HG02852 (cell line): ENCODE results near the gene DMKN.

Experiments used
- ATAC-seq: cut with Tn5 transposase; IDR thresholded peaks from one replicate; pipeline ENCODE4 v1.9.1; 2021; ENCODE audit warnings: mild to moderate bottlenecking, moderate library complexity; ENCODE audit not compliant: unreplicated experiment

DMKN gene

DNA sequence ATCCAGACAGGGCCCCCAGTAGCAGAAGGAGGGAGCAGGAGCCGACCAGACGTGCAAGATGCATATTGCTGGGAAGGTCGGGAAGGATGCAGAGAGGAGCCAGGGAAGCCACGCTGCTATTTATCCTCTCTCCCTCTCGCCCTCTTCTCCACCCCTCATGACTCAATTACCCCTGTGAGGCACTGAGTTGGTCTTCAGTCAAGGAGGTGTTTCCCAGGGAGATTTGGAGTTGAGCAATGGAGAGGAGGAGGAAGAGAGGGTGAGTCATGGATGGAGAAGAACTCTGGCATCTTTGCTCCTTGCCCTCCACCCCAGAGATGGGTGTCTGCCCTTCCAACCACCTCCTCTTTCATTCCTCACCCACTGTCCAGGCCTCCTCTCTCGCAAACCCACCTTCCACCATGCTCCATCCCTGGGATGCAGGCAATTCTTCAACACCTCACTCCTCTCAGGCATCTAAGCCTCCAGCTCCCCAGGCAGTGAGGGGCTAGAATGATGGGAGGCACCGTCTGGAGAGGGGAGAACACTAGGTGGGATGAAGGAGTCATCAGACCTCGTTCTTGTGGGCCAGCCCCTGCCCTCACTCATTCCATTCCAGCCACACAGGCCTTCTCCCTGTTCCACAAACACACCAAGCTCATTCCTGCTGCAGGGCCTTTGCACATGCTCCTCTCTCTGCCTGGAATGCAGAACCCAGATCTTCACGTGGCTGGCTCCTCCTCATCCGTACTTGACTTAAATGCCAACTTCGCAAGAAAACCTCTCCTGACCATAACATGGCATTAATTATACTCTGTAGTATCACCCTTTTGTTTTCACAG lies 15.0 kb upstream of the DMKN start, which contains the start of gene SBSN:
Gene SBSN (minus strand): TSS at position 94 of the 821 bp plus-strand sequence. CDS start 30 bp downstream, at position 64.
- no peak for ATAC-seq

DNA sequence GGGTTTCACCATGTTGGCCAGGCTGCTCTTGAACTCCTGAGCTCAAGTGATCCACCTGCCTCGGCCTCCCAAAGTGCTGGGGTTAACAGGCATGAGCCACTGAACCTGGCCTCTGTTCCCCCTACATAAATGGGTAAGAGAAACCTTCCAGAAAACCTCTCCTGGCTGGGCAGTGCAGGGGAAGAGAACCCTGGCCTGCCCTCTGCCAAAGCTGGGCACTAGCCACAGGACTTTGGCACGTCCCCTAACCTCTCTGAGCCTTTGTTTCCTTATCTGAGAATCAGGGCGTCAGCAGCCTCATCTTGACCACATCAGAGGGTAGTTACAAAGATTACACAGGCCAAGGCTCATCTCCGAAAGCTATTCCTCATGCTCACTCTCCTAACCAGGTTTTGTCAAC lies 12.4 kb upstream of the DMKN start:
- no peak for ATAC-seq

DNA sequence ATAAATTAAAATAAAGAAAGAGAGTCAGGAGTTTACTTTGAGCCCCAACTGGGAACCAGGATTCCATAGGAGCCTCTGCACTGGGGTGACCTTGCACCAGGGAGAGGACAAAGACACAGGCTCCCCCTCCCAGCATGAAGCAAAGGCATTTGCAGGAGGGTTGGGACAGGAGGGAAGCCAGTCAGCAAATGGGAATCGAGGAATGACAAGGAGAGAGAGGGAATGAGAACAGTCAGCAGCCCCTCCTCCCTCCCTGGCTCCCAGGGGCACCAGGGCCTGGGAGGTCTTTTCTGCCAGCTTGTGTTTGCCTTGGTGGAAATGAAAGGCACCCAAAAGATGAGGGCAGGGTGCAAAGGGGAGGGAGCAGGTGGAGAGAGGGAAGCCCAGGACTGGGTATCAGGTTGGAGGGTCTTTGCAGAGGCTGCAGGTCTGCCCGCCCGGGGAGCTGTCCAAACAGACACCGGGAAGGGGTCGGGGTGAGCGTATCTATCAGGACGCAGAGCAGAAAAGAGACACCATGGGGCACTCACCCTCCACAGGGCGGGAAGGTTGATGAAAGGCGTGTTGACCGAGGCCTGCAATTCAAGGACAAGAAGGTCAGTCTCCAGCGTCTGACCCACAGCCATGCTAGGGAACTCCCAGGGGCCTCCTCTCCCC lies 10.9 kb upstream of the DMKN start:
- no peak for ATAC-seq

DNA sequence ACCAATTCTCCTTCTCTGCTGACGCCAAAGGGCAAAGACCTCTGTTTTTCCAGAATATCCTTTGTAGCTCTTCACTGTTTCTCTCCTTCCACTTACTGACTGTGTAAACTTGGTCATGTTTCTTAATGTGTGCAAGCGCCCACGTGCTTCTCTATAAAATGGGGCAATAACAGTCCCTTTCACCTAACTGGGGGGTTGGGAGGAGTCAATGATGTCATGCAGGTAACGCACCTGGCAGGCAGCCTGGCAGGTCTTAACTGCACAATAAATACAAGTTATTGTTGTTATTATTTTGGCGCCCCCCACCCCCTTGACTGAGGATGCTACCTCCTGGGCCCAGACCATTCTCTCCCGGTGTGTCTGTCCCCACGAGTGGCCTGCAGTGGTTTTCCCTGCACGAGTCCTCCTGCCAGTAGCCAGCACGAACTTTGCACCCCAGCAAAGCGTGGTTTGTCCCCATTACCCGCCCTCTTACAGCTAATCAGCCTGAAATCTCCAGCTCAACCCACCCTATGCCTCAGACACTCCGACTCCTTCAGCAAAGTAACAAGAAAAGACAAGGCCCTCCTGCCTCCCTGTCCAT lies 9.4 kb upstream of the DMKN start:
- no peak for ATAC-seq

DNA sequence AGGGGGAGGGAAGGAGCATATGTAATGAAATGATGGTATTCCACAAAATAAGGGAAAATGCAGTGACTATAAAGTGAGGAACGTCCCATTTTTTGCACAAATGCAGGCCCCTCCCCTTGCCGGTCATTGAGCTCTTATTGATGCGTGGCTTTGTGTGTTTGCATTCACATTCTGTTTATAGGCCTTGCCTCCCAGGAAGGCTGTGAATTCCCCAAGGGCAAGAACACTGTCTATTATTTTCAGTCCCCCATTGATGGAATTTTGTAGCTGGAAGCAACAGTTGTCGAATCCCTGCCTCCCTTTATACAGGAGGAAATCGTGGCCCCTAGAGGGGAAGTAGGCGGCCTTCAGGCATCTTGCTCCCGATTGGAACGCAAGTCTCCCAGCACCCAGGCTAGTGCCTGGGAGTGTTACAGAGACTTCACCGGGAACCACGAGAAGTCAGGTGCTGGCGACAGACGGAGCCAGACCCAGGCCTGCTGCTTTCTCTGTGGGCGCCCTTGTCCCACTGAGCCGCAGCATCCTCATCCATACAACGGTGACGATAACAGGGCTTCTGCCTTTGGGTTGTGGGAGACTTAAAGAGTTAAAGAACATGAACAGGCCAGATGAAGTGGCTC lies 7.8 kb upstream of the DMKN start:
- no peak for ATAC-seq

DNA sequence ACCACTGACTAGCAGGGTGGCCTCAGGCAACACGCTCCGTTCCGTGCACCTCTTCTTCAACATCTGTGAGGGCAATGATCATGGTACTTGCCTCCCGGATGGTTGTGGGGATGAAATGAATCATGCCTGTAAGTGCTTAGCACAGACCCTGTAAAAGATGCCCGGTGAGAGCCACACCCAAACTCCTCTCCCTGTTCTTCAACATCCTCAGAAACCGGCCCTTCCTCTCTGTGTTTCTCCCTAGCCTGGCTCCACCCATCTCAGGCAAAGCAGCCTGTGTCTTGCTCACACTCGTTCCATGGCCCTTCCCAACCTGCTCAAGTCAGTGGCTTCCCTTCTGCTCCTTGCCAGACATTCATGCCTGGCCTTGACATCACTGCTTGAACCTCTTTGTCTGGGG lies 5.8 kb upstream of the DMKN start:
- ATAC-seq: no peak

DNA sequence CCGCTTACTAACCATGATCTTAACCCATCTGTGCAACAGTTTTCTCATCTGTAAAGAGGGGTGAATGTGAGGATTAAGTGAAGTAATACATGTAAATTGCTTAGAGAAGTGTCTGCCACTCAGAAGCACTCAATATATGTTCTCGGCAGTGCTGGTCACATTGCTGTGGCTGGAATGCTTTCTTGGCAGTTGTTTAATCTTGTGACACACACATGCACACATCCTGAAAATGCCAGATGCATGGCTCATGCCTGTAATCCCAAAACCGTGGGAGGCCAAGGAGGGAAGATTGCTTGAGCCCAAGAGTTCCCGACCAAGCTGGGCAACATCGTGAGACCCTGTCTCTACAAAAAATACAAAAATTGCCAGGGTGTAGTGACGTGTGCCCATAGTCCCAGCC lies 4.9 kb upstream of the DMKN start:
- ATAC-seq: no peak

DNA sequence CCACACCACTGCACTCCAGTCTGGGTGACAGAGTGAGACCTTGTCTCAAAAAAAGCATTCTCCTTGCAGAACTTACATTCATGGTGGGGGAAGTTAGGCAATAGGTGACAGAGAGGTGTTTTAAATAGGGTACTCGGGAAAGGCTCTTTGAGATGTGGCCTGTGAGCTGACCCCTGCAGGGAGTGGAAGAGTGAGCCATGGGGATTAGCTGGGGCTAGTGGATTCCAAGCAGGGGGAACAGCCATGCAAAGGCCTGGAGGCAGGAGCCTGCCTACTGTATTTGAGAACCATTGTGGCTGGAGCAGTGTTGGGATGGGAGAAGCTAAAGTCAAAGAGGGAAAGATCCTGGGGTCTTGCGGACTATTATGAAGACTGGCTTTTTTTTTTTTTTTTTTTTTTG lies 3.9 kb upstream of the DMKN start:
- no peak for ATAC-seq

DNA sequence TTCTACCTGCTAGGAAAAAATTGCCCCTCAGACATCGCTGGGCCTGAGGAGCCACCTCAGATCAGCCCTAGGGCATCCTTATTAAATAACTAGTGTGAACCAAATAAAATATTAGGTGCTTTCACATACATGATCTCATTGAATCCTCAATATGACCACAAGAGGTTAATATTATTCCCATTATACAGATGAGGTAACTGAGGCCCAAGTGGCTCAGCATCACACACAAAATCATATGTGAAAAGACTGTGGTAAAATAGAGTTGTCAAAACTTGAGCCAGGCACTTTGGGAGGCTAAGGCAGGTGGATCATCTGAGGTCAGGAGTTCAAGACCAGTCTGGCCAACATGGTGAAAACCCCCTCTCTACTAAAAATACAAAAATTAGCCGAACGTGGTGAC lies 2.9 kb upstream of the DMKN start:
- no peak for ATAC-seq

DNA sequence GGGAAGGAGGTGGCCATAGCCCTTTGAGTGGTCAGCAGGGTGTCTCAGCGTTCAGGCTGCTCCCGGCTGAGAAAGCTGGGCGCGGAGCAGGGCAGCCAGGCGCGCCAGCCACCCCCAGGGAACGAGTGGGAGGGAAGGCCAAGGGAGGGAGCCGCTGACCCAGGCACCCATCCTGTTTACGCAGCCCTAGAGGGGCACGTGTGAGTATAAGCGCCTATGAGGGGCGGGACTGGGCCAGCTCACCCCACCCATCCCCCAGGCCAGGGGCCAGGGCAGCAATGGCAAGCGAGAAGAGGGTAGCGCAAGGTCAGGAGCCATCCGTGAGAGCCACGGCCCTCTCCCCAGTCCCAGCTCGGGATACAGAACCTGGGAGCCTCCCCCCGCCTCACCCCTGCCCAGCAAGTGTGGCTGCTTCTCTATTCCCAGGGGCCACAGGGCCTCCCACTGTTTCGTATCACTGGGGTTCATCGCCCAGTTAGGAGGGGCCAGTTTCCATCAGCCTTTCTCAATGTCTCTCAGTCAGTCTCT lies 897 bp upstream of the DMKN start:
- ATAC-seq: no peak

DNA sequence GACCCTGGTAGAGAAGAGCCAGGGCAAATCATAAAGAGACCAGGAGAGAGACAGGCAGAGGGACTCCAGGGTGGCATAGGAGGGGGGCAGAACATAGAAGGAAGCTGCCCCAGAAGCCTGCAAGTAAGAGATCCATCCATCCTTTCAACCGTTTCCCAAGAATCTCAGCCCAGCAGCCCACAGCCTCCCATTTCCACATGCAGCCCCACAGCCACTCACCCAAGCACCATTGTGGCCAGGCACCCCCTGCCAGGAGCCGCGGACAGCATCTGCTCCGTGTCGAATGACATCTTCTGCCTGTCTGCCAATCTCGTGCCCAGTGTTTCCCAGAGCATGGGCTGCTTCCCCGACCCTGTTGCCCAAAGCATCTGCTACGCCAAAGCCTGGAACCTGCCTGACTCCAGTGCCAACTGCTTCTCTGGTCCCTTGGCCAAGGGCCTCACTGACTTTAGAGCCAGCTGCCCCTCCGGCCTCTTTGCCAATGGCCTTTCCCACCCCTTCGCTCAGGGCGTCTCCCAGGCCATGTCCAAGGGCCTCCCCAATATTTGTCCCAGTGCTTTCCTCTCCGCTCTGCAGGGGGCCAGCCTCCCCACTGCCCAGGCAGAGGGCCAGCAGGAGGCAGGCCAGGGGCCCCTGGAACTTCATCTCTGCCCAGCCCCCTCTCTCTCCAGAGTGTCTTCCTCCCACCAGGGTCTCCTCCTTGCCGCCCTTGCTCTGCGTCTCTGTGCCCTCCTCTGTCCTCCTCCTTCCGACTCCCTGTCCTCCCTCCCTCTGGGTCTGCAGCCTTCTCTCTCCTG lies 420 bp downstream of the DMKN start:
- ATAC-seq: no peak

DNA sequence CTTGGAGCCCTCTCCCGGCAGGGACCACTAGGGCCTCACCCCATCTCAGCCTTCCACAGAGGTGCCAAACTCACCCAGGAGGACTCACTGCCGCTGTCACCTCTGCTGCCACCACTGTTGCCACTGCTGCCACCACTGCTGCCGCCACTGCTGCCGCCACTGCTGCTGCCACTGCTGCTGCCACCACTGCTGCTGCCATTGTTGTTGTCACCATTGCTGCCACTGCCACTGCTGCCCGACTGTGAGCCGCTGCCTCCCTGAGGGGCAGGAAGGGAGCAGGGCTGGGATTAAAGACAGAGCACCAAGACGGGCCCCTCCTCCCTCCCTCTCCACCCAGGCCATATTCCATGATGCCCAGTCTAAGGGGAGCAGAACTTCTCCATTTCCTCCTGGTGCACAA lies 2.1 kb downstream of the DMKN start:
- ATAC-seq: no peak

DNA sequence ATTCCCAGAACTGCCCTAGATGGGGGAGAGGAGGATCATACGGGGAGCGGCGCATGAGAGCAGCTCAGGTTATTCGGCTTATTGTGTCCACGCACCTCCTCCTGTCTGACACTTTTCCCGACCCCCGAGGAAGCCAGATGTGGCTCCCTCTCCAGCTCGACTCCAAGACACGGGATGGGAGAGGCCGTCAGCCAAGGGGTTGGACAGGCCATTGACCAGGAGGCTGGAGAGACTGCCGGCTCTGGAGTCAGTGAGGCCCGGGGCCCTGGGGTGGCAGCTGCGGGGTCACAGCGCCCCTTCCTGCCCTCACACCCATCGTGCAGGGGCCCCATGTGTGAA lies 2.9 kb downstream of the DMKN start:
- ATAC-seq: no peak

DNA sequence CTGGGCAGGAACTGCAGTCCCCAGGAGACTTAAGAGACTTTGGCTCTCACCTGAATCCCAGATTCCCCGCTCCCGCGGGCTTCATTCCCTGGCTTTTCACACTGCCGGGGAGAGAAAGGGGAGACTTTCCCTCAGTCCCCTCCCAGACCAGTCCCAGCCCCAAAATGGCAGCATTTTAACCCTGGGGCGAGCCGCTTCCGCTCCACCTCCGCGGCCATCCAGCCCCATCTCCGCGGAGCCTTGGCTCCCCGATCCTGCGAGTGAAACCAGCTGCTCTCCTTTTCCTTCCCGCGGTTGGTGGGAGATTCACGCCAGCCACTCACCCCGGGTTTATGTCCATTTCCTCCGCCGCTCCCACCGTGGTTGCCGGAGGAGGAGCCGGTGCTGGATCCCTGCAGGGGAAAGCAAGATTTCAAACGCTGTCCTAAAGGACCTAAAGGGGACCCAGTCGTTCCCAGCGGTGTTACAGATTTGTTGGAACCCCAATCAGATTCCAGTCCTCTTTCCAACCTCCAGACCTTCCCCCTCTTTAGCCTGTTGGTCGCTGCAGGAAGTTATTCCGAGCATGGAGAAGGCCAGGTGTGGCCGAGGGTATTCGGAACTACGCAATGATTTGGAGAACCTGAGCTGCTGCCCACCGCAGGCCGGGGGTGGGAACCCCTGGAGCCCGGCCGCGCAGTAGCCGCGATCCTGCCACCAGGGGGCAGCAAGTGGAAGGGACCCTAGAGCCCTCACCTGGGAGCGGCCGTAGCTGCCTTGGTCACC lies 3.4 kb downstream of the DMKN start:
- peak; percentile 64 for ATAC-seq

DNA sequence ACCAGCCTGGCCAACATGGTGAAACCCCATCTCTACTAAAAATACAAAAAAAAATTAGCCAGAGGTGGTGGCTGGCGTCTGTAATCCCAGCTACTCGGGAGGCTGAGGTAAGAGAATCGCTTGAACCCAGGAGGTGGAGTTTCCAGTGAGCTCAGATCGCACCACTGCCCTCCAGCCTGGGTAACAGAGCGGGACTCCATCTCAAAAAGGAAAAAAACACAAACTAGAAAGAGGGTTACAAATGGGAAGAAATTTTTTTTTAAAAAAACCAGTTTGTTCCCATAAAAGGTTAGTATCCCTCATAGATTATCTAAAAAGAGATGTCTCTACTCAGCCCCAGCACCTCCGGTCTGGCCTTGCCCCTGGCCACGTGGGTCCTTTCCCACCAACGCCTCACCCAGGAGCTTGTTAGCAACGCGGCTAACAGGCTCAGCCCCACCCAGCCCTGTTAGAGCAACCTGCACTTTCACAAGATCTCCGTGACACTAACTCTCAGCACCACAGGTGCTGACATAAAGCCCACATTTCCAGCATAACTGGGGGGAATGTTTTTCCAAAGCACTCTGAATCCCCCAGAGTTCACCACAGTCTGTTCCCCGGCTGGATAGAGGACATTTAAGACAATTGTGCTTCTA lies 4.3 kb downstream of the DMKN start:
- no peak for ATAC-seq

DNA sequence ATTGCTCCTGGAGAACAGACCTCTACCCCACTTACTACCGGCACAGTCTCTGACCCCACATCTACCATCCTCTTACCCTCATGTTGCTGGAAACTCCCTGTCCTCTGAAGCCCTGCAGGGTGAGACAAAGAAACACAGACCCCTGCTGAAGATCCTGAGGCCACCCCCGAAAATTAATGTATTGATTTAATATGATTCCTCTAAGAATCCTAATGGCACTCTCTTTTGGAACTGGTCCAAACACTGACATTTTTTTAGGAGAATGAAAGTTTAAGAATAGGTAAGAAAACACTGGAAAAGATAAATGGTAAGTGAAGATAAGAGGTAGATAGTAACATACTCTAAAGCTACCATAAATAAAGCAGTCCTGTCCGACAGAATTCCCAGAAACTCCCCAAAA lies 5.3 kb downstream of the DMKN start:
- no peak for ATAC-seq

DNA sequence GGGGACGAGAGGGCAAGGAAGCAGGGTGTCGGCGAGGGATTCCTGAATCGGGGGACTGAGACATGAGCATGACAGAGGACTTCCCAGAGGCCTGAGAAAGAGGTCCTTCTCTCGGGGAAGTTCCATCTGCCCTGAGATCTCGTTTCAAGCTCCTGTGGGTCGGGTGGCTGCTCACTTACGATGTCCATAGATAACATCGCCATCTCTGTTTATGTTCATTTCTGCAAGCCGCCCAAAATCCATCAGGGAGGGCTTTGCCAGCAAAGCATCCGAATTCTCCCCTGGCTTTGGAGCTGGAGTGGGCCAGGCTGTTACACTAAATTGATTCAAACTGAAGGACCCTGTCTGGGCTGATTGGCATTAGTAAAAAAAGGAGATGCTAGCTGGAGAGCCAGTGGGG lies 5.9 kb downstream of the DMKN start:
- ATAC-seq: no peak

DNA sequence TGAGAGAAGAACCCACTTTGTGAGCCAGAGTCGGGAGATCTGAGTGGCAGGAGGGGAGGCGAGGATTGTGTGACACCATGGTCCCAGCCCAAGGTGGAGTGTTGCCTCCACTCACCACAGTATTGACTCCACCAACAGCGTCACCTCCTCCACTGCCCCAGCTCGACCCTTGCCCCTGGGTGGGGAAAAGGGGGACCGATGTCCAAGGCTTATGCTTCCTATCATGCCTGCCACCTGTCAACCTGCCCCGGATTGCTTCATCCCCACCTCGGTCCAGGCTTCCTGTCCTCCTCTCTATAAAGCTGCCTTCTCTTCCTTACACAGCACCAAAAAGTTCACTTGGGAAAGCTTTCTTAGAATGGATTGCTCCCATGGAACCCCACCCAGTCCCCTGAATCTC lies 7.4 kb downstream of the DMKN start:
- ATAC-seq: no peak

DNA sequence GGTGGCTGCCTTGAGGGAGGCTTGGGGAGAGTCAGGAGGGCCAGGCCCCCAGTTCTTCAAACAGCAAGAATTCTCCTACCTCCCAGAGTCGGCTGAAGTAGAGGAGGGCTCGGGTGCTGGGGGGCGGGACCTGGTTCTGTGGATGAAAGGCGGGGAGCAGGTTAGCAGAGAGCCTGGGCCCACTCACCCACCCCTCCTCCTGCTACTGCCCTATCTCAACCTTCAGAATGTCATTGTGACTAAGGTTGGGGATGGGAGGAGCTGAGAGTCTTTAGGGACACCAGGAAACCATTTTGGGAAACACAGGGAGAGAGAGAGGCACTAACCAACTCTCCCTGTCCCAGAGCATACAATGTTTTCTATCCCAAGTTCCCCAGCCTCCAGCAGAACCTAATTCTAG lies 10.7 kb downstream of the DMKN start:
- ATAC-seq: no peak

DNA sequence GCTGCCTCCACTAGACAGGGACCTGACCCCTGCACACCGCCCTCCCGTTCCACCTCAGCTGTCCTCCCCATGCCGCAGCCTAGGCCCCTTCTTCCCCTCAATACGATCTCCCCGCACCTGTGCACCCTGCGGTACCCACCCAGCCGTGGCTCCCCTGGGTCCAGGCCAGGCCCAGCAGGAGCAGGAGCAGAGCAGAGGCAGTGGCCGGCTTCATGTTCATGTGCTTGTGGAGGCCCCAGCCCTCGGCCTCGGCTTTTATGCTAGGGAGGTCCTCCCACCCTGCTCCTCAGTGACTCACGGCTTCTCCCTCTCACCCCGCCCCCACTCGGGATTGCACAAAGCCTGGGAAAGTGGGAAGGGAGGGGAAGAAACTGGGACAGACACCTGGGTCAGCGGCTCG lies 11.8 kb downstream of the DMKN start:
- ATAC-seq: no peak
